ENCODE measurements around the gene ACTR3. TPM values are rescaled to one million over a fixed set of nuclear protein-coding genes. Genes with fewer than 3 reads are reported as not detected.

The ACTR3 gene
- total RNA-seq, 1 donor from 2014 or later = 221 TPM

DNA sequence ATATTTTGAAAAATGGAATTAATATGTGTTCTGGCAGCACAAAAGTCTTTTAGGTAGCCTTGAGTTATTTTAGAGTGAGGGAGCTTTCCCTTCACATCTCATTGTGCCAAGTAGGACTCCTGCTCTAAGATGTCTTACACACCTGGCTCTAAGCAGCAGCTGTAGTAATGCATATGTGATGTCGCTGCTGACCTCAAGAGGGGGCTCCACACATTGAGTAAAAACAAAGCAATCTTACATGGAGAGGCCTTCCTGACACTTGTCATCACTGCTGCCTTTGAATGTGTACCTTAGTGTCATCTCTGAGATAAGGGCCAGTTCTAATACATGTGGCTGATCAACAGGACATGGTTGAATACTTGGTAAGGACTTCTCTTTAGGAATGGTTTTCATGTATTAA, 75.8 kb downstream of the ACTR3 start:
- DNase-seq (ENCODE audit: low spot score) = no peak

- no peak for DNase-seq (ENCODE audit: low spot score)
Observed at GRCh38 chr2:113966171-113966570, 76.3 kb downstream of the ACTR3 start.

DNA sequence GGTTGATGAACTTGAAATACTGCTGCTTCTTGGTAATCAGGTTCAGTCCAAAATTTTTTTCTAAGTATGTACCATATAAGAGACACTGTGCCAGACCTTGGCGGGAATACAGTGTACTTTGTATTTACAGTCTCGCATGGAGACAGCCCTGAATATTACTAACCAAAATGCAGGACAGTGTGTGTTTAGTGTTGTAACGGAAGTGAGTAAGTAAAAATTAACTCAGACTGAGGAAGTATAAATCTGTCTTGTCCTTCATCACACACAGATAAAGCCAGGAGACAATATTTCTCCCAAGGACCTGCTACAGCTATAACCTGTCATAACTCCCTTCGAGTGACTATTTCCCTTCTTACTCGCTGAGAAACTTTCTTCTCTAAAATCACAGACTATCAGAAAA, 76.9 kb downstream of the ACTR3 start:
- DNase-seq (ENCODE audit: low spot score) = no peak

GRCh38 chr2:113967272-113967671, 77.4 kb downstream of the ACTR3 start:
- no peak for DNase-seq (ENCODE audit: low spot score)

DNA sequence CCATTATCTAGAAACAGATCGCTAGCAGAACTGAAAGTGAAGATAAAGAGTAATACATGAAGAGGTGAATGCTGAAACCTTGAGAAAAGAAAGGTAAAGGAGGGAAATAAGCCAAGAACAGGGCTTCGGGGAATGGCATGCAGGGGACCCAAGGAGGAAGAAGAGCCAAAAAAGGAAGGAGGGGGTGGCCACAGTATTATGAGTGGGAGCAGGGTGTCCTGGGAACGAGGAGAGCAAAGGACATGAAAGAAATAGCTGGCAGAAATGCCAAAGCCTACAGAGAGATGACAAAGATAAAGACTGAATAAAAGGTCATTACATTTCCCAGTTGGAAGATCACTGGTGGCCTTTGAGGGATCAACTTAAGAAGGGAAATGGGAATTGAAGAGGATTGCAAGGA, 82.9 kb downstream of the ACTR3 start:
- no peak for DNase-seq (ENCODE audit: low spot score)

GRCh38 chr2:113973810-113974209, 83.9 kb downstream of the ACTR3 start:
- no peak for DNase-seq (ENCODE audit: low spot score)

- no peak for DNase-seq (ENCODE audit: low spot score)
Observed at GRCh38 chr2:113974727-113975126, 84.8 kb downstream of the ACTR3 start.

DNA sequence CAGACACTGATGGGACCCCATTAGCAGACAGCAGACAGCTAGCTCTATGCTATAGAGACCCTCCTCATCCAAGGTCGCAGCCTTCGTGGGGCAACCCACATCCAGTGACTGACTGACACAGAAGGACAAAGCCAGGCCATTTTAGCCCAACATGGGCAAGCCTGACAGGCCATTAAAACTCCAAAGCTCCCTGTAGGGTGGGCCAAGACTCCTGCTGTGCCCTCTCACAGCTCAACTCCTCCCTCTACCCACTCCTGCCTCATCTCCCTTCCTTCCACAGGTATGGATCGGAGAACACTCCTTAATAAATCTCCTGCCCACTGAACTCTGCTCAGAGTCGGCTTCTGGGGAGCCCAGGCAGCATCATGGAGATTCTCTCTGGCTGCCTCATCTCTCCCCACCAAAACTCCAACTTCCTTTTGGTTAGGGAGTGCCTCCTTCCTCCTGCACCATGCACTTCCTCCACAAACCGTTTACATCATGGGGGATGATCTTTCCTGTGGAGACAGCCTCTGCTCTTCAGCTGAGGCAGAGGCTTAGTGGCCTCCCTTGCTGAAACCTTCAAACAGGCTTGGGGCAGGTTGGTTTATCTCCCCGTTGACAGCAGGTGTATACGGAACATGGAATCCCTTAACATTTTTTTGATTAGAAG, 86.5 kb downstream of the ACTR3 start:
- no peak for DNase-seq (ENCODE audit: low spot score)

DNA sequence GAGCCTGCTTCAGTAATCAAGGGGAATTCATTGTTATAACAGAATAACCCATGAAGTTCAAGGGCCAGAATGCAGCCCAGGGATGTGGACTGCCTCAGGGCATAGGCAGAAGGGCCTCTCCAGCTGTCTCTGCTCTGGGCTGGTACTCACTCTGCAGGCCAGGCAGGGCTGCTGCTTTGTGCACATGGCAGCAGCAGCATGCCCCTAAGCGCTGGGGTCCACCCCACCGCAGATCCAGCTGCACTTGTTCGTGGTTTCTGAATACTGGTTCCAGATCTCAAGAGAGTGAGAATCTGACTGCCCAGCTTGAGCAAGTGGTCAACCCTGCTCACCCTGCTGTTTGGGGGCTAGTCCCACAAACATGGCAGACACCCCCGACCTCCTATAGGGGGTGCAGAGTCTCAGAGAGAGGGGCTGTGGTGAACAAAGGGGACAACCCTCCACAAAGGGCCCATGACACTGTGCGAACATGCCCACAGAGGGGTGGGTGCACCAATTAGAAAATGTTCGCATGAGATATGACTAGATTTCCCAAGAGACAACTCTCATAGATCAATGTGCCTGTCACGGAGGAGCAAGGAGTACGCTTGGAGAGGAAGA, 87.3 kb downstream of the ACTR3 start:
- DNase-seq (ENCODE audit: low spot score) = no peak

GRCh38 chr2:113977660-113978523, 88.0 kb downstream of the ACTR3 start:
- DNase-seq (ENCODE audit: low spot score) = no peak

GRCh38 chr2:113978524-113979190, 88.8 kb downstream of the ACTR3 start:
- DNase-seq (ENCODE audit: low spot score) = no peak

- DNase-seq (ENCODE audit: low spot score) = no peak
Observed at GRCh38 chr2:113979191-113980128, 89.6 kb downstream of the ACTR3 start.

DNA sequence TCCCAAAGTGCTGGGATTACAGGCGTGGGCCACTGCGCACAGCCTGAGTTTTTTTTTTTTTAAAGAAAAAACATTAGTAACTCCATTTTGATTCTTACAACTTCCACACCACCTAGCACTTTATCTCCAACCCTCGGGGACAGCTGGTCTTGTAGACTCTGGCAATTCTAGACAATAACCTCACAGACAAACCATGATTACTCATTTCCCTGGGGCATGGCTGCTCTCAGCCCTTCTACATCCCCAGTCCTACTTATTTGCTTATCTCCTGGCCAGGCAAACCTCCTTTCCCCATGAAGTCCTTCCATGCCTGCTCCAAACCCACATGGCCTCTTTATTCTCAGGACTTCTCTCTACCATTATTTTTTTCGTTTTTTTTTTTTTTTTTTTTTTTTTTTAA, 91.1 kb downstream of the ACTR3 start:
- no peak for DNase-seq (ENCODE audit: low spot score)

DNA sequence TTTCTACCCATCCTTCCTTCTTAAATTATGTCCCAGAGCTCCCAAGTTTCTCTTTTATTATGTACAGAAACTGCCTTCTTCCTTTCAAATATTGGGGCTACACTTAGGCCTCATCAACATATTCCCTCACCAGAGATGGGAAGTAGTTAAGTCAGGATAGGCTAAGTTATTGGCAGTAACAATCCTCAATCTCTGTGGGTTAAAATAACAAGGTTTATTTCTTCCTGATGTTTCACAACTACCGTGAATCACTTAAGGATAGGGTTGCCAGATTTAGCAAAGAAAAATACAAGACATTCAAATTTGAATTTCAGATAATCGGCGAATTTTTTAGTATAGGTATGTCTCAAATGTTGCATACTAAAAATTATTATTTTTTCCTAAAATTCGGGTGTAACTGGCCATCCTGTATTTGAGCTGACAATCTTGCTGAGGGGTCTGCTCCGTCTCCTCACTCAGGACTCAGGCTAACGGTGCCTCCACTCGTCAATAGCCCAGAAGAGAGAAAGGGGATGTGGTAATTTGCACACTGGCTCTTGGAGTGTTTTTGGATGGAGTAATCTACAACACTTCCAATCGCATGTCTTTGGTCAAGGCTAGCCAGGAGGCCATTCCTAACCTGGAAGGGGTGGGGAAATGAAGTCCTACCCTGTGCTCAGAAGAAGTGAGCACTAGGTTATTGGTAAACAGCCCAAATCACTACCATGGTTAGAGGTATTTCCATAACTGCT, 91.7 kb downstream of the ACTR3 start:
- no peak for DNase-seq (ENCODE audit: low spot score)

- no peak for DNase-seq (ENCODE audit: low spot score)
Observed at GRCh38 chr2:113985554-113986397, 95.9 kb downstream of the ACTR3 start.

DNA sequence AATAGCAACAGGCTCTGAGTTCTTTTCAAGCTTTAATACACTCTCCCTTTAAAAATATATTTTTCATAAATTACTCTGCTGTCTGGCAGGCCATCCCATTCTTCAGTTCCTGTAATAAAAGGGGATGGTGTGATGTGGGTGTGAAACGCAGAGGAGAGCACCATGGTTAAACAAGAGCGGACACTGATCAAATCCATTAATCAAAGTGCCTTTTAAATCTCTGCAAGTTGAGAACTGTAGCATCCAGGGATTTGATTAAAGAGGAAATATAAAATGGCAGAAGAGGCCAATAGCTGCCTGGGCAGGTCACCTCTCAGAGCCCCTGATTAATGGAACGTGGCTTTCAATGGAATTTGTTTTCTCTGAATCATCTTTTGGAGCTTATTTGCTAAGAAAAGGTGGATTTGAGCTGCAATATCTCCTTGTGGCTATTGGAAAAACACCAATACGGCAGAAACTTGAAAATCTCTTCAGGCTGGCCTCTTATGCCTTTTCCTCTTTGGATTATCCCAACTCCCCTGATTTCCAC, 96.9 kb downstream of the ACTR3 start:
- DNase-seq (ENCODE audit: low spot score) = no peak

- no peak for DNase-seq (ENCODE audit: low spot score)
Observed at GRCh38 chr2:113992090-113992489, 102.2 kb downstream of the ACTR3 start.

- no peak for DNase-seq (ENCODE audit: low spot score)
Observed at GRCh38 chr2:113996671-113997594, 107.0 kb downstream of the ACTR3 start.

All from ureter (tissue), 1 donor.